Cardiac fibroblast (primary cell): Measurements from ENCODE around the gene CRADD.

Source experiments
- DNase-seq, 2 donors: peaks; one replicate each; pipeline versions ENCODE4 v3.0.0 to v3.0.0-alpha.2; 2010; ENCODE audit warnings: low read depth in 2 of 2
- H3K4me3 ChIP-seq, 2 donors: replicated peaks in 1 of 2; 1 replicate in 1 of 2; 2 replicates in 1 of 2; pipeline ENCODE4 v1.5.1; 2011; ENCODE audit warnings: low read depth in 2 of 2, low read length in 2 of 2, mild to moderate bottlenecking in 2 of 2, moderate library complexity in 1 of 2
- TF ChIP-seq, protein P1 (sequence below): IDR thresholded peaks from one replicate; pipeline ENCODE4 v1.5.1; 2011; ENCODE audit warnings: low read depth, mild to moderate bottlenecking, low read length, inconsistent platforms

The CRADD gene

DNA sequence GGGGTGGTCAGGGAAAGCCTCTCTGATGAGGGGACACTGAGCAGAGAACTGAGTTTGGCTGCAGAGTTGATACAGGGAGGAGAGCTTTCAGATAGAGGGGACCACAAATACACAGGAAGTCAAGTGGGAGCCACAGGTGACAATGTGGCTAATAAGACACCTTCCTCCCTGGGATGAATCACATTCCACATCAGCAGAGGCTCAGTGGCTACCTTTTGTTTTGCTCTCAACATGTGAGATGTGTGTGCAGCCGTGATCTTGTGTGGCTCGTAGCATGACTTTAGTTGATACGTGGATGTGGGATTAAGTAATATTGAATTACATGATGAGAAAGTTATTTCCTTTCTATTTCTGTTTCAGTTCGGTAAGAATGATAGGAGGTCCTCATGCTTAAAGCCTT lies 7.5 kb downstream of the CRADD start:
- DNase-seq: peak in 1 of 2 donors; percentile 41
- TF ChIP-seq, protein P1, sequence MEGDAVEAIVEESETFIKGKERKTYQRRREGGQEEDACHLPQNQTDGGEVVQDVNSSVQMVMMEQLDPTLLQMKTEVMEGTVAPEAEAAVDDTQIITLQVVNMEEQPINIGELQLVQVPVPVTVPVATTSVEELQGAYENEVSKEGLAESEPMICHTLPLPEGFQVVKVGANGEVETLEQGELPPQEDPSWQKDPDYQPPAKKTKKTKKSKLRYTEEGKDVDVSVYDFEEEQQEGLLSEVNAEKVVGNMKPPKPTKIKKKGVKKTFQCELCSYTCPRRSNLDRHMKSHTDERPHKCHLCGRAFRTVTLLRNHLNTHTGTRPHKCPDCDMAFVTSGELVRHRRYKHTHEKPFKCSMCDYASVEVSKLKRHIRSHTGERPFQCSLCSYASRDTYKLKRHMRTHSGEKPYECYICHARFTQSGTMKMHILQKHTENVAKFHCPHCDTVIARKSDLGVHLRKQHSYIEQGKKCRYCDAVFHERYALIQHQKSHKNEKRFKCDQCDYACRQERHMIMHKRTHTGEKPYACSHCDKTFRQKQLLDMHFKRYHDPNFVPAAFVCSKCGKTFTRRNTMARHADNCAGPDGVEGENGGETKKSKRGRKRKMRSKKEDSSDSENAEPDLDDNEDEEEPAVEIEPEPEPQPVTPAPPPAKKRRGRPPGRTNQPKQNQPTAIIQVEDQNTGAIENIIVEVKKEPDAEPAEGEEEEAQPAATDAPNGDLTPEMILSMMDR: no peak
- no peak overlapping the region for H3K4me3 ChIP-seq

DNA sequence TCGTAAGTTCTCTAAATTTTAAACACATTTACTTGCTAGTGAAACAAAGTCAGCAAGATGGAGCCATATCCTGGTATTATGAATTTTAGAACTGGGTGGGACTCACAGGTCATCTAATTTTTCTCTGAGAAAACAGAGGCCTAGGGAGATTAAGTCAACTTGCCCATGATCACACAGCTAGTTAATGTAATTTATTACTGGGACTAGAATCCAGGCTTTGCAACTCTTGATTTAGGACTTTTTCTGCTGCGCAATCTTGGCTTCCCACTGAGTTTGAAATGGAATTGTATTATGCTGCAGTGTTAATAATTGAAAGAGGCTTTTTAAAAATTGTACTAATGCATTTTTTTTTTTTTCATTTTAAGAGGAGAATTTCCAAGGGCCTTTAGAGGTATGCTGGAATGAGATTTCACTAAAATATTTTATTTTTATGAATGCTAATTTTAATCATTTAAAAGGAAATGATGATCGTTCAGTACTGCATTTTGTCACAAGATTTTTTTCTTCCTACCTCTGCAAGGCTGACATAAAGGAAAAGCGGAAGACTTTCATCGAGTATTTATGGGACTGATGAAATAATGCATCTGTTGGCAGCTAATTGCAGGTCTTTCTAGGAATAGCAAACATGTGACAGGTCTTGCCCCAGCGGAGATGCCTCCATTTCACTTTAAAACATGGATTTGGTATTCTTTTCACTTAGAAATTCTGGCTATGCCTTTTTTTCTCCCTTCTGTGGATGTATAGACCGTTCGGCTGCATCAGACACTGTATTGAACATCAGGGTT lies 9.6 kb downstream of the CRADD start:
- H3K4me3 ChIP-seq: no peak overlapping the region
- no peak for DNase-seq
- TF ChIP-seq, protein P1: no peak

DNA sequence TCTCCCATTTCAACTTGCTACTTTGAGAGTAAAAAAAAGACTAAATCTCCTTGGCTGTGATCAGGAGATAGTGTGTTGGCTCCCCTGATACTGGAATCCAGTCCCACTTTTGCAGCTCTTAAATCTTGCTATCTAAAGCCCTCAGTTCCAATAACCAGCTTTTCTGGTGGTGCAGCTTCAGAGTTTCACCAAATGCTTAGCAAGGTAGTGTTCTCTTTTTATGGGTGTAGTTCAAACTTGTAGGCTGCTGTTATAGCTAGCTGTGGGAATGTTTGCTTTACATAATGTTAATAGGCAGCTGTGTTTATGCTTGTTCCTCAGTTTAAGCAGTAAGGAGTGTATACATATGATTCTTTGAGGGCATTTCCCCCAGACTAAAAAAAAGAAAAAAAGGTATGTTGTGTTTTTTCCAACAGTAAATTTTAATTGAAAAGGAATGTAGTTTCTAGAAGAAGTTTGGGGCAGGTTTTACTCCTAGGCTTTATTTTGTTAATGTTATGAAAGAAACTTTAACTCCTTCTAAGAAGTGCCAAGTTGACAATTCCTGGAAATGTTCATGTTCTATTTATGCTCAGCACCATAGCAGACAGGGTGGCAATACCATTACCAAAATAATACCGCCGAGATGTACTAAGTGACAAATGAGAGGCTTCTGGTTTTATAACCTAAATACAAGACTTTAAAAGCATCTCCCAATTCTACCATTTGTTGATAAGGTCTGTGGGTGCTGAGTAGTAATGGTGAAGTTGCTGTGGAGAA lies 12.1 kb downstream of the CRADD start:
- H3K4me3 ChIP-seq: no peak overlapping the region
- DNase-seq: no peak
- TF ChIP-seq, protein P1: no peak

DNA sequence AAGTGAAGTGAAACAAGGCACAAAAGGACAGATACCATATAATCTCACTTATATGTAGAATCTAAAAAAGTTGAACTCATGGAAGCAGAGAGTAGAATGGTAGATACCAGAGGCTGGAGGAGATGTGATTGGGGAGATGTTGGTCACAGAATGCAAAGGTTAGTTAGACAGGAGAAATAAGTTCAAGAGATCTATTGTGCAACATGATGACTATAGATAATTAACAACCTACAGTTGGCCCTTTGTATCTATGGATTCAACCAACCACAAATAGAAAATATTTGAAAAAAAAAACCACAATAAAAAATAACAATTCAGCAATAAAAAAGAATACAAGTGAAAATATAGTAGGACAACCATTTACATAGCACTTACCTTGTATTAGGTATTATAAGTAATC lies 19.3 kb downstream of the CRADD start:
- no peak overlapping the region for H3K4me3 ChIP-seq
- TF ChIP-seq, protein P1: no peak
- DNase-seq: no peak

DNA sequence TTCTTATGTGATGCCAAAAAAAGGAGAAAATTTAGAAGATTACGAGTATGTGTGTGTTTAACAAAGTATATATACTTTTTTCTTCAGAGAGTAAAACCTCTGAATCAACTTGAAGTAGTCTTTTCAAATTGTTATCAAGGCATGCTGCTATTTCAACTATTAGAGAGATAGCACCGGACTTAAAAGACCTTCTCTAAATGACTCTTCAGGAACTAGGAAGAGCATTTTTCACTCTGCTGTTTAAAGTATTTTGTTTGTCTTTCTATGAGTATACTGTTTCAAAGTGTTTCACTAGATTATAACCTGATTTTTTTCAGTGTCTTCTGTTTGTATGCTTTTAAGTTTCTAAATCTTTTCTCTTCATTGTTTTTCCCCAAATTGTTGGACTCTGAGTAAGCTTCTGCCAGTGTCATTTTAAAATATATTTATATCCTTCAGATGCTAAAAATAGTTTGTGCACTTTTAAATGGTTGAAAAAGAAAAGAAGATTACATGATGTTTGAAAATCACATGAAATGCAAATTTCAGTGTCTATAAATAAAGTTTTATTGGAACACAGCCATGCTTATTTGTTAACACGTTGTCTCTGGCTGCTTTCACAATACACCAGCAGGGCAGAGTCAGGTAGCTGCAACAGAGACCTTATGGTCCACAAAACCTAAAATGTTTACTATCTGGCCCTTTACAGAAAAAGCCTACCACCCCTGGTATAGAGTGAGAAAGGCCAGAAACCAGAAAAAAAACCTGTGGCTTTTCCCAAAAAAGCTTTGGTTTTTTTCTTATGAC lies 21.3 kb downstream of the CRADD start:
- H3K4me3 ChIP-seq: no peak overlapping the region
- TF ChIP-seq, protein P1: no peak
- DNase-seq: peak; percentile 19 to 49

DNA sequence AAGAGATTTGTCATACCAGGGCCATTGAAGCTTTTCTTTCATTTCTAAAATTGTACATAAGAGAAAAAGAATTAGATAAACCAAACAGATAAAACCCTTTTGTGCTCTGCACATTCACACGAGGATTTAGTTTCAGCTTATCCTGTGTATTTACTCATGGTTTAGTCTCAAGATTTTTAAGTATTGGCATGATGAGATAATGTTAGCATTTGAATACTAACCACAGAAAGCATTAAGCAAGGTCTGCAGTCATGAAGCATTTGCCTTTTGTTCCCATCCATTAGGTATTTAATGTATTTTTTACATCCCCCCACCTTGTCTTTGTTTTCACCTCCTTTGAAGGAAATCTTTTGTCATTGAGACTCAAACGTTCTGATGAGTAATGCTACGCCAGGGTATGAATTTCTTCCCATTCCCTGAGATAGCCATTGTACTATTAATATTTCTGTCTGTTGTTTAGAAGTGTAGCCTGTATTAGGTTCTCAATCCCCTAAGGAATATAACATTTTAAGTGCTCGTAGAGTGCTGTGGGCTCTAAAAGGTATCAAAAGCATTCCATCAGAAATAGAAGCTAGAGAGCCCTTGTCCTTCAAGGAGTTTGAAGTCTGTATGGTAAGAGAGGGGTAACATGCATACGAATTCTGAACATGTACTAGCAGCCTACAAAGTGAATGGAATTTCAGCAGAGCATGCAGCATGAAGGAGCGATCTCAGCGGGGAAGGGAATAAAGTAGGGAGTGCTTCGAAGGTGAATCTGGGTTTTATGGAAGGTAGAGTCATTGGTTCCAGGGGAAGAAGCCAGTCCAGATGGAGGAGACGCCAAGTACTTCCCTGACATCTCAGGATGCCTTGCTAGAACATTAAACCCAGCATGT lies 22.3 kb downstream of the CRADD start:
- TF ChIP-seq, protein P1: no peak
- no peak overlapping the region for H3K4me3 ChIP-seq
- peak; percentile 42 to 80 for DNase-seq
